ENCODE results near the gene TIMP3.

DNA sequence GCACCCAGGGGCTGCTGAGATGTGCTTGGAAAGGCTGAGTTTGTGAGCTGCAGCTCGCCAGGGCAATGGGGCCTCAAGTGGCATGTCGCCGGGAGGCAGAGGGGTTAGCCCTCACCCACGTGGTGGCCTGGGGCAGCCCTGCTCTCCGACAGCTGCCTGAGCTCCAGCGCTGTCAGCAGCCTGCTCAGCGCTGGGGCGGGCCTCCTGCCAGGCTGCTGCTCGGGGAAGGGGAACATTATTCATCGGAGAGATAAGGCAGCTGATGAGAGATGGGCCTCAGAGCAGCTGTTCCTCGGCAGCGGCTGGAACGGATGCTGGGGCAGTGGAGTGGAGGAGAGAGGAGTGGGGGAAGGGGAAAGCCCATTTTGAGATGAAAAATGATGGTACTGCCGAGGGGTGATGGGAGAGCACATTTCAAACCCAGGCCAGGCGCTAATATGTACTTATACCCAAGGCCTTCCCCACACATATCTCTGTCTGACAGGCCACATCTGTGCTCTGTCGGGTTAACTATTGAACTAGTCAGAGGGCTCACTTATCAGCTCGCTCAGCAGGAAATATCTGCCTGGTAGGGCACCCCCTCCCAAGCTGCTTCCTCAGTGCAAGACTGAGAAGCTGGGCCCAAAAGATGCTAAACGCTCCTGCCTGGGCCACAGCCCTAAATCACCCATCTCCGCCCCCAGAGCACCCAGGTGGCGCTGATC is 79.5 kb downstream of the TIMP3 start:
- TF ChIP-seq, protein P1, sequence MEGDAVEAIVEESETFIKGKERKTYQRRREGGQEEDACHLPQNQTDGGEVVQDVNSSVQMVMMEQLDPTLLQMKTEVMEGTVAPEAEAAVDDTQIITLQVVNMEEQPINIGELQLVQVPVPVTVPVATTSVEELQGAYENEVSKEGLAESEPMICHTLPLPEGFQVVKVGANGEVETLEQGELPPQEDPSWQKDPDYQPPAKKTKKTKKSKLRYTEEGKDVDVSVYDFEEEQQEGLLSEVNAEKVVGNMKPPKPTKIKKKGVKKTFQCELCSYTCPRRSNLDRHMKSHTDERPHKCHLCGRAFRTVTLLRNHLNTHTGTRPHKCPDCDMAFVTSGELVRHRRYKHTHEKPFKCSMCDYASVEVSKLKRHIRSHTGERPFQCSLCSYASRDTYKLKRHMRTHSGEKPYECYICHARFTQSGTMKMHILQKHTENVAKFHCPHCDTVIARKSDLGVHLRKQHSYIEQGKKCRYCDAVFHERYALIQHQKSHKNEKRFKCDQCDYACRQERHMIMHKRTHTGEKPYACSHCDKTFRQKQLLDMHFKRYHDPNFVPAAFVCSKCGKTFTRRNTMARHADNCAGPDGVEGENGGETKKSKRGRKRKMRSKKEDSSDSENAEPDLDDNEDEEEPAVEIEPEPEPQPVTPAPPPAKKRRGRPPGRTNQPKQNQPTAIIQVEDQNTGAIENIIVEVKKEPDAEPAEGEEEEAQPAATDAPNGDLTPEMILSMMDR (IDR thresholded peaks at IDR 0.05): no peak
- no peak for TF ChIP-seq EZH2 (IDR thresholded peaks at IDR 0.05; ENCODE audit: borderline replicate concordance, insufficient read depth, low read depth, low read length, poor library complexity, severe bottlenecking)

All from B cell (primary cell).